HG02588 (cell line): ENCODE data around the gene ASB8.

Experiments used
- ATAC-seq: cut with Tn5 transposase; IDR thresholded peaks from one replicate; pipeline ENCODE4 v1.9.1; 2021; ENCODE audit warnings: mild to moderate bottlenecking, moderate library complexity; ENCODE audit not compliant: unreplicated experiment

Gene ASB8

GRCh38 chr12:48157018-48157888, at the start of gene ASB8:
Gene ASB8 (minus strand): TSS chr12:48157515. CDS start chr12:48153496, 4,019 bp downstream.
- ATAC-seq = peak; percentile 89

DNA sequence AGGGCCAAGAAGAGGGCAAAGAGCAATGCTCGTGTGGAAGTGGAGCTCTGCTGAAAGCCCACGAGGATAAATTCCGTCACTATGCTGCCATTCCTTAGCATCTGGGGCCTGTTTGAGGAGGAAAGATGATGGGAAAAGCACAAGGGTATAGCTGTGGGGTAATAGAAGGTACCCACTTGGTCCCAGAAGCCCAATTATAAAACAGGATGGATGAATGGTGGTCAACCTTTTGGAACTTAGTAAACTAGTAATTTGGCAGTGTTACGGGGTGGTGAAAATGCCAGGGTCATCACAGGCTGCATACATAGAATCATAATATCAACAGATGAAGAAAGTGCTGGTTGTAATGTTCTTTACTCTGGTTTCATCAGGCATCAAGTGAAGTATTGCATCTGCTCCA, 45.9 kb upstream of the ASB8 start, which contains the start of gene OR10AD1:
OR10AD1 (minus strand) TSS at position 101 of the 400 bp plus-strand sequence; CDS start at position 101, 0 bp downstream.
- ATAC-seq = no peak

DNA sequence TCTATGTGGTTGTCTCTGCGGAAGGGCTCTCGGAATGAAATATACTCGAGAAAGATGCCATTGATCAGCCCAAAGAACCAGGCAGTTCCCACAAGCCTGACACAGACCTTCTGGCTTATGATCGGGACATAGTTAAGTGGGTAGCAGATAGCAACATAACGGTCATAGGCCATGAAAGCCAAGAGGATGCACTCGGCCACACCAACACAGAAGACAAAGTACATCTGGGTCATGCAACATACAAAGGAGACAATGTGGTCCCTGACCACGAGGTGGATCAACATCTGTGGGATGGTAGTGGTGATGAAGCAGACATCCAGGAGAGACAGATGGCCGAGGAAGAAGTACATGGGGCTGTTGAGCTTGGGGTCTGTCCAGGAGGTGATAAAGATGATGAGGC, 45.5 kb upstream of the ASB8 start:
- no peak for ATAC-seq

DNA sequence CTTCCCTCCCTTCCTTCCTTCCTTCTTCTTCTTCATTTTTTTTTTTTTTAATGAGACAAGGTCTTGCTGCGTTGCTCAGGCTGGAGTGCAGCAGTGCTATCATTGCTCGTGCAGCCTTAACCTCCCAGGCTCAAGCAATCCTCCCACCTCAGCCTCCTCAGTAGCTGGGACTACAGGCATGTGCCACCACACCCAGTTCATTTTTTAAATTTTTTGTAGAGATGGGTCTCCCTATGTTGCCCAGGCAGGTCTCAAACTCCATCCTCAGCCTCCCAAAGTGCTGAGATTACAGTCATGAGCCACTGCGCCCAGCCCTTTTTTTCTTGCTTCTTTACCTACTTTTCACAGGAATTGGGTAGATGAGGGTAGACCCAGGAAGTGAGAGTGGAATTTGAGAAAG, 44.2 kb upstream of the ASB8 start:
- no peak for ATAC-seq

DNA sequence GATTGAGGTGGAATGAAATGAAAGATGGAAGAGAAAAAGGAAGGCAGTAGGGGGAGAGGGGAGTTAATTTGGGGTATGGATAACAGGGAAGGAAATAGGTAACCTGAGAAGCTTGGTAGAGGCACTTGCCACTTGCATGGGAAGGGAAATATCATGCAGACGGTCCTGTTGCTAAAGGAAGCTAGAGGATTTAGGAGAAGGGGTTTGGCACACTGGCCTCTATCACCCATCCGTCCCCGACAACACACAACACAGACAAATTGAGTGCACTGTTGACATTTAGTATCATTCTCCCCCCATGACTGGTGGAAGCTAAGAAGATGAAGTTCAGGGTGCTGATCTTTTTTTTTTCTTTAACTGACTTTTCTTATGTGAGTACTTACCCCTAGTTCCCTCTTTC, 43.8 kb upstream of the ASB8 start:
- ATAC-seq = no peak

GRCh38 chr12:48199774-48200221, 42.5 kb upstream of the ASB8 start:
- ATAC-seq = no peak

GRCh38 chr12:48198985-48199384, 41.7 kb upstream of the ASB8 start:
- no peak for ATAC-seq

DNA sequence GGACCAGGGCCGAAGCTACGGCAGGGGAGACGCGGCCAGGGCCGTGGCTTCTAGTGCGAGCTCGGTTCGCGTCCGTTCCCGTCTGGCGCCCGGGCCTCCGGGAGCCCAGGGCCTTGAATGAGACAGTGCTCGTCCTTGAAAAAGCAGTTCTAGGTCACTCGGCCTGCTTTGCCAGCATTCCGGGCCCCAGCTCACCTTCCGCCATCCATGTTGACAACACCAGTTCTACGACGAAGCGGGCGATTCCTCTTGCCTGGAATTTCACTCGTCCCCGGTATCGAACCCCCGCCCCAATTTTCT, 41.3 kb upstream of the ASB8 start:
- ATAC-seq = peak; percentile 9

GRCh38 chr12:48197971-48198671, 40.8 kb upstream of the ASB8 start:
- ATAC-seq = peak; percentile 100

DNA sequence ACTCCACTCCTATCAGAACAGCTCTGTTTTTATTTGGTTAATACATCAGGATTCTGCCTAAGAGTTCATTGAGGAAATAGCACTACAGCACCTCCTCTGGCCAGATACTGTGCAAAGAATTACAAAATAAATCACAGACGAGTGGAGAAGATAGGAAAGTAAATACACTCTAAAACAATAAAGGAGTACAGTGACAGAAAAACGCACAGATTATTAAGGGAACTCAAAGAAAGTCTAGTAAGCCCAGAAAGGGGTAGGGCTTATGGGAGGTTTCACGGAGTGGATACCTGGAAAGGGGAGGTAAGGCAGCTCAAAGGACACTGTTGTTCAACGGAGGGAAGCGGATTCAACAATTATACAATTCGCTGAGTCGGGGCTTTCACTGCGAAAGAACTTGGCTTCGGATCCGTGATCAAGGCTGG, 40.2 kb upstream of the ASB8 start:
- no peak for ATAC-seq

DNA sequence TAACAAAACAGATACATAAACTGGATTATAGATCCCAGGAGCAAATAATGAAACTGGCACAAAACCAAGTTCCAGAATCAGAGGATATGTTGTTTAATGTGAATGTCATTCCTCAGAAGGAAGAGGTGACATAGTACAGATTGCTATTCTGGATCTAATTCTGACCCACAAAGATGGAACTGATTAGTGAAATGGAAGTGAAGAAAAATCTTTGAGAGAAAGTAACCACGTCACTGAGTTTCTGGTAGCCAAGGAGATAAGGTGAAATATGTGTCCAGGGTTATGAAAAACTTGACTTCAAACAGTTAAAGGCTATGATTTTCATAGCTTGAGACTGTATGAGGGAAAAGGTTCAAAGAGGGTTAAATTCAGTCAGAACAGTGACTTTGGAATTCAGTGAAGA, 37.5 kb upstream of the ASB8 start:
- ATAC-seq = no peak

DNA sequence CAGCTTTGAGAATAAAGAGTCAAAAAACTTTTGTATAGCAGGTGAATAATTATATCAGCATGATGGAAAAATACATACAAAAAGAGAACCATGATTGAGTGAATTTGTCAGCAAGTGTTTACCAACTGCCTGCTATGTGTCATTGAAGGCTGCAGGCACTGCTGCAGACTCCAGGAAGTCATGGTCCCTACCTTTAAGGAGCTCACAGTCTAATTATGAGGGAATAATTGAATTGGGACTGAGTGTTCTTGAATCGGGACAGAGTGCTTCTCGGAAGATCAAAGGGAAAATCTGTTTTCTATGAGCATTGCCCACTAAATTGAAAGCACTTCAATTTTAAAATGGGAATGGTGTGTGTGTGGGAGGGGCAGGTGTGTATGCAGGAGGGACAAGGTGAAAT, 36.3 kb upstream of the ASB8 start:
- ATAC-seq = no peak

- ATAC-seq = no peak
These were observed 35.5 kb upstream of the ASB8 start for GRCh38 chr12:48192861-48193260.

GRCh38 chr12:48191096-48191495, 33.8 kb upstream of the ASB8 start:
- no peak for ATAC-seq

GRCh38 chr12:48189331-48190125, 32.2 kb upstream of the ASB8 start:
- peak; percentile 67 for ATAC-seq

DNA sequence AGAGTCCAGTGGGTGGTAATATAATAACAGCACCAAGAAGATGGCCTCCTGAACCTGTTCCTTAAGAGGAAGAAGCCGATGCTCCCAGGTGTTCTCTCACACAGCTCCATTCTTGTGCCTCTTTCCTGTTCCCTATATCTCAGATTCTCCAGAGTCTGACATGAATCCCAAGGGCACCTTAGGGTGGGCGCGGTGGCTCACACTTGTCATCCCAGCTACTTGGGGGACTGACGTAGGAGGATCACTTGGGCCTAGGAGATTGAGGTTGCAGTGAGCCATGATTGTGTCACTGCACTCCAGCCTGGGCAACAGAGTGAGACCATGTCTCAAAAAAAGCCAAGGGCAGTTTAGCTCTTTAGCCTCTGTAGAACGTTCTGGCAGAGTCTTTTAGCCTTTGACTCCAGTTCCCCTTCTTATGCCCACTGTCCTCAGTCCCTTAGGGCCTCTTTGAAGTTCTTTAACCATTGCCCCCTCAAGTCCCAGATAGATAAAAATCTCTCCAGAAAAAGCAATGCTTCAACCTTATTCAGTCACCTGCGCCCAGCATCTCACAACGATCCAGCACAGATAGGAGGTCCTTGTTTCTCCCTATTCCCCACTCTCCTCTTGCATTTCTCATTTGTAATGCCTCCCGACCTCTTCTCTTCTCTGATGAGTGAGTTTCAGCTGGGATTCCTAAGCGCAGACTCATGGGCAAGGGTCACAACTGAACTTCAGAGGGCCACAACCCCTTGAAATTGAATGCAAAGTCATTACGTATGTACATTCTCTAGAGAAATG, 30.8 kb upstream of the ASB8 start:
- ATAC-seq = no peak

DNA sequence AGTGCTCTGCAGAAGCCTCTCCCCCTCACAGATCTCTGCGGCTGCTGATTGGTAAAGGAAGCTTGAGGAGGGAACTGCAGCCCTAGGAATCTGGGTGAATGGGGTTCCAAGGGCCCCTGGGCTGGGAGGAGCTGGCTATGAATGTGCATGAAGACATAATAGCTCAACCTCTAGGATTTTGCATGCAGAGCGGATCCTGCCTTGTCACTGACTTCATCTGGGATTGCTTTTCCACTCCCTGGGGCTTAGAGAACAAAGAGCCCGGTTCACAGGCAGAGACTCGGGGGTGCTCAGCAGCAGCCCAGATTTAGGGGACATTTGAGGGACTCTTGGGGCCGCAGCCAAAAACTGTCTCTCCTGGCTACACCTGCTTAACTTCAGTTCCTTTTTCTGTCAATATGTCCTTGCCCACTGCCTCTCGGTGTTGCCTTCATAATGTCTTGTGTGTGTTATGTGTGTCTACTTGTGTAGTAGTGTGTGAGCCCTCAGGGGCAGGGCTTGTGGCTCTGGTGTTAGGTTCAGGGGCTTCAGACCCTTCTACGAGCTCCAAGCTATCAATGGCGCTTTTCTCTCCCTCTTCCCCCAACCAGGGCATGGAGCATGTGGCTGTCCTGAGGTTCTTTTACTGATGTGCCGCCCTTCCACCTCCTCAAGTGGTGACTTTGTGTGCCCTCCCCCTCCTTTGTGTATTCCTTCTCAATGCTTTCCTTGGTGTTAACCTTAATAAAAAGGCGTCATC, 28.0 kb upstream of the ASB8 start:
- ATAC-seq = no peak

GRCh38 chr12:48184549-48184922, 27.2 kb upstream of the ASB8 start:
- ATAC-seq = no peak

DNA sequence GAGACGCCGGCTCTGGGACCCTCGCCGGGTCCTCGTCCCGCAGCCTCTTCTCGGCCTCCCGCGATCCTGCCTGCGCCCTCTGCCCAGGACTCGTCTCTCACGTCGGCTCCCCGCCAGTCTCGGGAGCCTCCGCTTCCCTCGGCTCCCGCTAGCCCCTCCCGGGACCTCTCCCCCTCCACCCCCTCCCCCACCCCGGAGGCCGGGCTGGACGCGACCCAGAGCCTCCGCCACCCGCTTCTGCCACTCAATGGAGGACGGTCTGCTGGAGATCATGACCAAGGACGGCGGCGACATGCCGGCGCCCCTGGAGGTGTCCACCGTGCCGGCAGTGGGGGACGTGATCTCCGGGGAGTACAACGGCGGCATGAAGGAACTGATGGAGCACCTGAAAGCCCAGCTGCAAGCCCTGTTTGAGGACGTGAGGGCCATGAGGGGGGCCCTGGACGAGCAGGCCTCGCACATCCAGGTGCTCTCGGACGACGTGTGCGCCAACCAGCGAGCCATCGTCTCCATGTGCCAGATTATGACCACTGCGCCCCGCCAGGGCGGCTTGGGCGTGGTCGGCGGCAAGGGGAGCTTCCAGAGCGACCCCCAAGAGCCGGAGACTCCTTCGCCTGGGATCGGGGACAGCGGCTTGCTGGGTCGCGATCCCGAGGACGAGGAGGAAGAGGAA, 26.7 kb upstream of the ASB8 start:
- peak; percentile 8 for ATAC-seq
